HG03457 (cell line): Measurements from ENCODE around the gene HOXA3.

Experiments
- ATAC-seq: cut with Tn5 transposase; IDR thresholded peaks from one replicate; pipeline ENCODE4 v1.9.1; 2021; ENCODE audit warnings: moderate number of reproducible peaks; ENCODE audit not compliant: unreplicated experiment

Gene HOXA3

DNA sequence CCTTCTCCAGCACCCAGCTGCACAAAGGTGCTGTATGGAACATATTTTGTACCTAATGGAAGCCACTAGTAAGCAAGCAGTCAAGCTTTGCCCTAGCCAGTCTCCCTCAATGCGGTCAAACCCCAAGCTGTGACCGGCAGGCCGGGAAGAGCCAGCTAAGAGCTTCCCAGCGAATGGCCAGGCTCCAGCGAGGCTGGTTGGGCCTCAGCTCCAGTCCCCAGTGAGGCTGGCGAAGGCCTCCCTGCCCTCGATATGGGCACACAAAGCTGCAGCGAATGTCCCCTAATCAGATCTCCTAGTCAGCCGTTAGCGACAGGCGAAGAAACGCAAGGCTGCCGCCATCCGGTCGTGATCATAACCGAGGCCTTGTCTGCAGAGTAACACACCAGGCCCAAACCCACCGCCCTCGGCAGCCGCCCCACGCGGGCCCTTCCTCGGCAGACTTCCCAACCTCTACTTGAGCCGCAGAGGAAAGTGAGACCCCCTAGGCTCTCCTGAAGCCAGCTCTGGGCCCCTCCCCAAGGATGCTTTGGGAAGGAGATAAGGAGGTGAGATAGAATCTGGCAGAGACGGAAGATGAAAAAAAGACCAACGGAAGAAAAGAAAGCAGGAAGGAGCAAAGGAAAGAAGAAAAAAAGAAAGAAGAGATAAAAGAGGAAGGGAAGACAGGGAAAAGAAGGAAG lies 16.0 kb upstream of the HOXA3 start:
- no peak for ATAC-seq

DNA sequence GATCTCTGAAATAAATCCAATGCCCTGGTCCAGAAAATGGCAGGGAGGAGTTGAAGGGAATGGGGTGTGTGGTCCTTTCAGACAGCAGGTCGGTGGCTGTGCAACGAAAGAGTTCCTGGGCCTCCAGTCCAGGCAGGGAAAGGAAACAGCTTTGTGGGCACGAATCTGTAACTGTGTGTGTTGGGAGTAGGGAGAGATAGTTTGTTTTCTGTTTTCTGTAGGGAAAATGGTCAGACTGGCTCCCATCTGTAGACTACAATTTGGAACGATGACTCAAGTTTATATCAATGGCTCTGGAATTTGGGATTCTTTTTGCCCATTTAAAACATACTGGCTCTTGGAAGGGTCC lies 15.5 kb upstream of the HOXA3 start:
- ATAC-seq, result no peak

DNA sequence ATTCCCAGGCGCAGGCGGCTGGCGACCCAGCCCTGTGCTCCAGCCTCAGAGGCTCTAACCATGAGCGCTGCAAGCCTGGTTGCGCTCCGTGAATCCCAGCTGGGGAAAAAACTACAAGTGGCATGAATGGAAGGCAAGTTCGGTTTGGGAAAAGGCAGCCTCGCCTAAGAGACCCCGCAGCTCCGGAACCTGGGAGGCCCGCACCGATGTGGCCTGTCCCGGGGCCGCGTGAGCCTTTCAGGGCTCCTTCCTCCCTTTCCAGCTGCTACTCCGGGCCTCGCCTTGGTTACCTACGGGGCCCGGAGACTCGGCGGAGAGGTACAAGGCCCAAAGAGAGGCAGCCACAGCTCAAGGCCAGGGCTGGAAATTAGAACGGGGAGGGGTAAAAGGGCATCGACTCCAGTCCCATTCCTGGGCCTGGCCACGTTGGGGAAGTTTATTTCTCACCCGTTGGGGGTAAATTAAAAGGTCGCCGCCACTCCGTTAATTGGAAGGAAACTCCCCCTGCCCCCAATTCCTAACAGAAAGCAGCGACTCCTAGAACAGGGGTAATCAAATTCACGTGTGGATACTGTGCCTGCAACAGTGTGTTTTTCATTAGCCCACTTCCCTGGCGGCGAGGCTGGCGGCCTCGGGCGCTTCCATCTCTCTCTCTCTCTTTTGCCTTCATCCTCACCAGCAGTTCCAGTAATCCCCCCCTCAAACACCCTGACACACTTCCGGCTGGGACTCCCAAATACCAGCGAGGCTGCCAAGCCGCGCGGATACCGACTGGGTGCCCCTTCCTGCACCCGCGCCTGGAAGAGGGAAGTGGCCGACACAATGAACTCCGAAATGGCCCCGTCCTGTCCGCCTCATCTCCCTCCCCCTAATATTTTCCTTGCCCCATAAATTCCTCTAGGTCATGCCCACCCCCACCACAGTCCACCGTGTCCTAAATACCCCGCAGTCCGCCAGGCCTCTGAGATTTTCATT lies 14.4 kb upstream of the HOXA3 start:
- ATAC-seq, result no peak

DNA sequence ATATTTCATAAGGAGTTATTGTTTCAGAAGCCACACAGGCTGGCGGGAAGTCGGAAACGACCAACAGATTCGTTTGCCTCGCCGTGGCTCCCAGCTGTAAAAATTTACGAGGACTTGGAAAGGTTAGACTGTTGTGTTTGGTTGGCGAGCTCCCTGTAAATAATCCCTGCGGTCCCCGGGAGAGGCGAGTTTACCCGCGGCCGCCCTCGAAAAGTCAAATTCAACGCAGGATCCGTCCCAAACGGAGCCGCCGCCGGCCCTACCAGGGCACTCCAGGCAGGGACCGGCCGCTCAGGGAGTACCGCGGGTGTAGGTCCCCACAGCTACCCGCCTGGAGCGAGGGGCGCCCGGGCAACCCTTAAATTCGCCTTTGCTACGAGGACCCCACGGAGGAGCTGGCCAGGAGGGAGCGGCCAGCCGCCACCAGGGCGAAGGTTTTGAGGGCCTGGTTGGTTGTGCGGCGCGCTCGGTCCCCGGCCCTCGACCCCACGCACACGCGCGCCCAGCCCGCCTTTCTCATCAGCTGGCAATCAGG lies 13.7 kb upstream of the HOXA3 start:
- no peak for ATAC-seq

DNA sequence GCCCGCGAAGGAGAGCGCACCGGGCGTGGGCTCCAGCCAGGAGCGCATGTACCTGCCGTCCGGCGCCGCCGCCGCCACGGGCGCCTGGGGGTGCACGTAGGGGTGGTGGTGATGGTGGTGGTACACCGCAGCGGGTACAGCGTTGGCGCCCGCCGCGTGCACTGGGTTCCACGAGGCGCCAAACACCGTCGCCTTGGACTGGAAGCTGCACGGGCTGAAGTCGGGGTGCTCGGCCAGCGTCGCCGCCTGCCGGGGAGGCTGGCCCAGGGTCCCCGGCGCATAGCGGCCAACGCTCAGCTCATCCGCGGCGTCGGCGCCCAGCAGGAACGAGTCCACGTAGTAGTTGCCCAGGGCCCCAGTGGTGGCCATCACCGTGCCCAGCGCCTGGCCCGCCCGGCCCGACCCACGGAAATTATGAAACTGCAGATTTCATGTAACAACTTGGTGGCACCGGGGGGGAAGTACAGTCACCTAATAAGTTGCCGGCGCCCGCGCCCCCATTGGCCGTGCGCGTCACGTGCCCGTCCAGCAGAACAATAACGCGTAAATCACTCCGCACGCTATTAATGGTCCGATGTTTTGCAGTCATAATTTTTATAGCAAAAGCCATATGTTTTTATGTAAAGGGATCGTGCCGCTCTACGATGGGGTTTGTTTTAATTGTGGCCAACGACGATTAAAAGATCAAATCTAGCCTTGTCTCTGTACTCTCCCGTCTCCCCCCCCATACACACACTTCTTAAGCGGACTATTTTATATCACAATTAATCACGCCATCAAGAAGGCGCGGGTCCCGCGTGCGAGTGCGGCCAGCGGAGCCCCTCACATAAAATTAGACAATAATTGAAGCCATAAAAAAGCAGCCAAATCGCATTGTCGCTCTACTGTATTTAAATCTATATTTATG lies 13.0 kb upstream of the HOXA3 start, which contains the start of gene HOXA9:
Gene HOXA9, minus strand, starts transcription at position 449 of the 907 bp plus-strand sequence. Its CDS starts 80 bp downstream, at position 369.
- no peak for ATAC-seq

DNA sequence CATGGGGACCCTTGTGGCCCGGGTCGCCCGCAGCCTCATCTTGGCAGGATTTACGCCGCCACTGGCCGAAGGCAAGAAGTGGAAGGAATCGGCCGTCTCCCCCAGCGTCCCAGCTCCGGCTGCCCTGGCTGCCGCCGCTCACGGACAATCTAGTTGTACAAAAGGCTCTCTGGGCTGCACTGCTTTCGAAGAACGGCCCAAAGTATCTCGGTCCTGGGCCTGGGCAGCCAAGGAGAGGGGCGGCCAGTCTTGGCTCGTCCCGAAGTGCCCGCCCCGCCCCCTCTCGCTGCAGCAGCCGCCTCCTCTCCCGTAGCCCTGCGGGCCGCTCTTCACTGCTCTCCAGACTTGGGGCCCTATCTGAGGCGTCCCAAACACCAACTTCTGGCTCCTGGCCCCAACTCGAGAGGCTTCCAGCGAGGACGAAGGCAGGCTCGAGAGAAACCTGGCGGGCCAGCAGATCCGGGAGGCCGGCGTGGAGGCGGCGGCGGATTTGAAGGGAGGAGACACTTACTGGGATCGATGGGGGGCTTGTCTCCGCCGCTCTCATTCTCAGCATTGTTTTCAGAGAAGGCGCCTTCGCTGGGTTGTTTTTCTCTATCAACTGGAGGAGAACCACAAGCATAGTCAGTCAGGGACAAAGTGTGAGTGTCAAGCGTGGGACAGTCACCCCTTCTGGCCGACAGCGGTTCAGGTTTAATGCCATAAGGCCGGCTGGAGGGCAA lies 12.1 kb upstream of the HOXA3 start:
- no peak for ATAC-seq

DNA sequence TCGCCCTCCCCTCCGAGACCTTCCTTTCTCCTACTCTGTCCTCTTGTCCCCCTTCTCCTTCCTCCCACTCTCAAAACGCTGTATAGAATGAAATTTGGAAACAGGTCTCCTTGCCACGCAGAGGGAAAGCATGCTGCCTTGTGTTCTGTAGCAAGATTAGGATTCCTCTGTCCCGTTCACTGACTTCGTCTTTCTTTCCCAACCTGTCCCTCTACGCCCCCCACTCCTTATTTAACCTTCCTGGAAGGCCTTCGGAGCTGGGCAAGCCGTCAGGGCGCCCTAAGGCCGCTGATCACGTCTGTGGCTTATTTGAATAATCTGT lies 11.6 kb upstream of the HOXA3 start:
- no peak for ATAC-seq

DNA sequence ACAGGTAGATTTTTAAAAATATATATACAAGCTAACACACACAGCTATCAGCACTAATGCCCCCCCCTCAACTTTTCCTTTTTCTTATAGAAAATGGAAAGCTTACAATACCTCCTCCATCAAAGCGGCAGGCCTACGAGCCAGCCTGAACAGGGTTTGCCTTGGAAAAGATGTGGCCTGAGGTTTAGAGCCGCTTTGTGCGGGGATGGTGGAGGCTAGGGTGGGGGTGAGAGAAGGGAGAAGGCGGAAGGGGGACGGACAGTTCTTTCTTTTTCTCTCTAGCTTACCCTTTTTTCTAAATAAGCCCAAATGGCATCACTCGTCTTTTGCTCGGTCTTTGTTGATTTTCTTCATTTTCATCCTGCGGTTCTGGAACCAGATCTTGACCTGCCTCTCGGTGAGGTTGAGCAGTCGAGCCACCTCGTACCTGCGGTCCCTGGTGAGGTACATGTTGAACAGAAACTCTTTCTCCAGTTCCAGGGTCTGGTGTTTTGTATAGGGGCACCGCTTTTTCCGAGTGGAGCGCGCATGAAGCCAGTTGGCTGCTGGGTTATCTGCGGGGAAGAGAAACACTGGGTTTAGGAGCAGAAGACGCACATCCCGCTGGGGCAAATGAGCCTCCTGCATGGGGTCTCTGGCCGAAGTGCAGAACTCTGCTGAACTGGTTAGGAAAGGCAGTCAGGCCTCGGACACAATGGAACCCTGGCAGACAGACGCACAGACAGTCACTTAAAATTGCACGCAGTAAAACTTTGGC lies 11.1 kb upstream of the HOXA3 start:
- no peak for ATAC-seq

DNA sequence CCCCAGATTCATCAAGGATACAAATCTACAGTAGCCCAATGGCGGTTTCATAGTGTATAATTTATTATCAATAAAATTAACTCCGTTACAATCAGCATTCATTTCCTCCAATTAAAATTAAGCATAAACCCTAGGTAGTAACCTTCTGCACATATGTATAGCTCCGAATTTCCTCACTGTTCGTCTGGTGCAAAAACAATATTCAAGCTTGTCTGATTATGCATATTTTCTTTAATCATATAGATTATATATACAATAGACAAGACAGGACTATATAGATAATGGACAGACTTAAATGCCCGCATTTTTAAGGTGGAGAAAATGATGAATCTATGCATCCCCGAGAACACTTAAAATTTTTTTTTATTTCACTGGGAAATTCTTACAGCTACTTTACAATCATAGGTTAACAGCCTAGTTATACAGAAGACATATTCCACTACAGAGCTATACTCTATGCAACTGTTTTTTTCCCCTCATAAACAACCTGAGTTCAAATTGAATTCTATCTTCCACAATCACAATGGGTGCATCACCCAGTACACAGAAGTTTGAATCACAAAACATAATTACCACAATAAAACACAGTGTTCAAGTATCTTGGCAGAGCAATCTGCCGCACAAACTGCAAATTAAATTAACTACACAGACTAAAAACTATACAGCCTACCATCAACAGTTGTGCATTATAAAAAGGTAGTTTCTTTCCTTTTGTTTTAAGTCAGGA lies 10.3 kb upstream of the HOXA3 start:
- ATAC-seq, result no peak

DNA sequence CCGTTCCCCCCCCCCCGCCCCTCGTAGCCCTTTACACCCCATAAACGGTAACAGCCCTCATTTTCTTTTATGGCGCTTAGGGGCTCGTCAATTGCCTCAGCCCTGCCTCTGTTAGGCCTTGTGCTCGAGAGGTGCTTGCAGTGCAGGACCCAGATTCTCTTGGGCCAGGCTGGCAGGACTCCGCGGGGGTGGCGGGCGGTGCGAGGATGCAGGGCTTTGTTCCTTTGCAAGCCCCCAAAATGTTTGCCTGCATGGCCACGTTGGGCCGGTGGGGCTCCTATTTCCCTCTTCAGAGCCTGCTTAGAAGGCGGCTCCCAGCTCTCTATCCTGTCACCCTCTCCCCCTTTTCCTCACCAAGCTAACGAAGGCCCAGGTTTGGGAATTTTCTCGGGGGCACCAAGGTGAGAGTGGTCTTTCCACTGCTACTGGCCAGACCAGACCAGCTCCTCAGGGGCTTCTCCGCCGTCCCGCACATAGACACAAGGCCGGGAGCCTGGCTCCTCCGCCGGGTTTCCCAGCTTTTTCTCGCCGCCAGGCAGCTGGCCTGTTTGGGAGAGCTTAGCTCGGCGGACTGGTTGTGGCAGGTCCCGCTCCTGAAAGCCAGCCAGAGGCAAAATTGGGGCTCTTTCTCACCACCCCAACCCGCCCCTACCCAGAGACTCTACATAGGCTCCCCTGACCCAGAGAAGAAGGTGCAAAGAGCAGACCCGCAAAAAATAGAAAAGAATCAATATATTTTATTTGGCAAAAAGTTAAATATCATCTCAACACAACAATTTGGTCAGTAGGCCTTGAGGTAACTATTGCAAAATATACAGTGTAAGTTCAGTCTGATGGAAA lies 9.6 kb upstream of the HOXA3 start:
- ATAC-seq, result no peak

DNA sequence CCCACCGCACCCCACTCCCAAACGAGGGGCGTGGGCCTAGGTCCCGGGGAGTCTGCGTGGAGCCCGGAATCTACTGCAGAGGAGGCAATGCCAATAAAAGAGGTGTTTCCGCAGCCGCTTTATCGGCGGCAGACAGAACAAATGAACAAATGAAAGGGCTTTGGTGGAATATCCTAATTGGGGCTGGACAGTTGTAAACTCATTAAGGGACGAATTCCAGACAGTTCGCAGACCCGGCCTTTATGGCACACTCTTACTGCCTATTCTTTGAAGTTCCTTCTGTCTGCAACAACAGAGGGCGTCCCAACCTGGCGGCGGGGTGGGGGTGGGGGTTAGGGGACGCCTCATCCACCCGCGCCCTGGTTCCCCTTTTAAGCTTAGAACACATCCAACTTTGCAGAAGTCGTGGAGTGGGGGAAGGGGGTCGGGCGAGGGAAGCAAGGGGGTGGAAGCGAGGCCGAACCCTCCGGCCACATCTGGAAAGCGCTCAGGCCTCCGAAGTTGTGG lies 8.9 kb upstream of the HOXA3 start:
- no peak for ATAC-seq

DNA sequence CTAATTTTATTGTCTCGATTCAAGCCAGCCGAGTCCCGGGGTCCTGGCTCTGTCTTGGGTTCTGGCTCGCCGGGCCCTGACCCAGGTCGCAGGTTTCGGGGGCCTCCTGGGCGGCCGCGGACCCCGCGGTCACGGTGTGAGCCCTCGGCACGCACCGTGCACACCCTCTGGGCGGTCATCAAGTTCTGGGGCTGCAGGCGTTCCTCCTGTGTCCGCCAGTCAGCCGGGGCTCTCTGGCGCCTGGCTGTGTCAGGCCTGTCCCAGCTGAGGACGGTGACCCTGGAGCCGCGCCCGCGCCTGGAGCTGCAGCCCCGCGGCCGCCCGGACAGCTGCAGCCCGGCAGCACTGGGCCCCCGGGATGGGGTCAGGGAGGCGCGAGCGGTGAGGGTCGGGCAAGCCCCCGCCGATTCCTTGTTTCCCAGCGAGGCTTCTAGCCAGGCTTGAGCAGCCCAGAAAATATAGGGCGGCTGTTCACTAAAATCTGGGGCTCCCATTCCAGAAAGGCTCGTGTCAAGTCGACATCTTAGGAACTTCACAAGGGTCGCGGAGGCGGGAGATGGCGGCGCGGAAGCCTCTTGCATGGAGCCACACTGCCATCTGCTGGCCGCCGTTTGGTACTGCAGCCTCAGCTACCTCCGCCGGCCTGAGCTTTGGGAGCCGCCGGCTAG lies 8.3 kb upstream of the HOXA3 start:
- no peak for ATAC-seq

DNA sequence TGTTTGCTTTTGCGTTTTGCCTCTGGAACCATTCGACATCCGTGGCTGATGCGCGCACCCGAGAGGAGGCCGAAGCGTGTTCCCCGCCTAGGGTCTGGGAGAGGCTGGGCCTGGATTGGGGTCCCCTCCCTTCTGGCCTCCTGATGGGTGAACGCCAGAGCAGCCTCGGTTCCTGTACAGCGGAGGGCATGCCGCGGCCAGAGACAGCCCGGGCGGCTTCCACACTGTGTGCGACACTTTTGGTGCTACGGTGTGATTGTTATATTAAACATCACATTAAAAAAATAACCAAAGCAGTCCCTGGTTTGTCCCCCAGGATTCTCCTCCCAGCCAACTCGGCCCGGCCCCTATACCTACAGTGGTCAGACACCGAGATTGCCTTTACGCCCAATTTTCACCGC lies 7.8 kb upstream of the HOXA3 start:
- no peak for ATAC-seq

DNA sequence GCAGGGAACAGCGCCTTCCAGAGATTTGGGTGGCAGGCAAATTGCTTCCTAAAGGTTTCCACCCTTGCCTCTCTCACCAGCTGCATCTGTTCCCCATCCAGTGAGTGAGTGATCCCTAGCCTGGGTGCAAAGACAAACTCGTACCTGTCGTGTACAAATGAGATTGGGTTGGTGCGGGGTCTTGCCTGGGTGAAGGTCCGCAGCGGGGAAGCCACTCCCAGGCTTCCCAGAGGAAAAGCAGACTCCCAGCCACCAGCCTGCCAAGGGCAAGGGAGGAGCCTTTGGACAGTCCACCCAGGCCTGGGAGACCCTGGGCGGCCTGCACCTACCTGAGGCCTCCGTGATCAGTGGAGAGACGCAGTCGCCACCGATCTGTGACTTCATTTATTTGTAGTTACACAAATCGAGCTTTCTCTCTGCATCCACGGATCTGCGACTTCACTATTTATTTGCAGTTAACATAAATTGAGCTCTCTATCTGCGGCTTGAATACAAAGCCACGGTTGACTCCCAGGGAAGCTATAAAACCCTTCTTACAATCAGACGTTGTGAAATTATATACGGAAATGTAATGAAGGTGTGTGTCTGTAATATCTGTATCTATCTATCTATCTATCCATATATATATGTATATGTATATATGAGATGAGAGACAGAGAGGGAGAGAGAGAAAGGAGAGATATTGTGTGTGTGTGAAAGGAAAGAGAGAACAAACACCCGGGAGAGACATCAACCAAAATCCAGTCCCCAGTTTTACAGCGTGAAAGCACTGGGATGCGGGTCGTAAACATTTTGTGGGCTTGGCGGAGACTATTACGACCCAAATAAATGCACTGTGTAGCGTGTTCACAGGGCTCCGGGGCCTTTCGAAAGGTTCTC lies 7.1 kb upstream of the HOXA3 start:
- ATAC-seq, result no peak

DNA sequence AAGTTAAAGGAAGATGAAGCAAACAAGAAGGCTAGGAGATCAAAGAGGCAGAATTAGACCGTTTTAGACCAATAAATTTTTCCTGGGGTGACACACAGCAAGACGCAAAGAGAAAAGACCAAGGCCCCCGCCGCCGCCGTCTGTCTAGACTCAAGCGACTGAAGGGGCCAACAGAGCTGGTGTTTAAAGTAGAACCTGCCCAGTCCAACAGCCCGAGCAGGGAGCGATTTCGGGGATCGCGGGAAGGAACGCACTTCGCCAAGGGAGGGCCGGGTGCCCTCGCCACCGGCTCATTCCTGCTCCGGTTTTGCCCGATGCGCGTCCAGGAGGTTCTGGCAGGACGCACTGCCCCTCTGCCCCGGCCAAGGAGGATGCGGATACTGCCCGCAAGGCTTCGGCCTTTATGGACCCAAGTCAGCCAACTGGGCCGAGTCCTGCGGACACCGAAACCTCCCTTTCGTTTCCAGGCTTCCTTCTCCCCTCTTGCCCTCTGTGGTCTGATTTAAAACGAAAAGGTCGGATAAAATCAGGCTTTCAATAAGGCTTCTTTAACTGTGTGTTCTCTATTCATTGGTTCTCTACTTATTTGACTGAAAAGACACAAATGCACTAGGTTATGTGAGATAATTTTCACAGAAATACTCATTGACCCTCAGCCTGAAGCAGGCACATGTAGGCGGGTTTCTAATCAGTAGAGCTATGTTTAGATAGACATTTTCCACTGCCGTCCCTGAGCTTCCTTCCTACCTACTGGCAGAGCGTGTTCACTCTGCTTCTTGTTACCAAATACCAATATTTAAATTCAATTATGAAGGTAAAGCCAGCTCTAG lies 6.3 kb upstream of the HOXA3 start:
- no peak for ATAC-seq
